HG02763 (cell line): ENCODE data around the gene BNIP5.

Source experiments
- ATAC-seq: cut with Tn5 transposase; IDR thresholded peaks from one replicate; pipeline ENCODE4 v1.9.1; 2021; ENCODE audit warnings: mild to moderate bottlenecking, moderate library complexity; ENCODE audit not compliant: unreplicated experiment

Gene BNIP5

DNA sequence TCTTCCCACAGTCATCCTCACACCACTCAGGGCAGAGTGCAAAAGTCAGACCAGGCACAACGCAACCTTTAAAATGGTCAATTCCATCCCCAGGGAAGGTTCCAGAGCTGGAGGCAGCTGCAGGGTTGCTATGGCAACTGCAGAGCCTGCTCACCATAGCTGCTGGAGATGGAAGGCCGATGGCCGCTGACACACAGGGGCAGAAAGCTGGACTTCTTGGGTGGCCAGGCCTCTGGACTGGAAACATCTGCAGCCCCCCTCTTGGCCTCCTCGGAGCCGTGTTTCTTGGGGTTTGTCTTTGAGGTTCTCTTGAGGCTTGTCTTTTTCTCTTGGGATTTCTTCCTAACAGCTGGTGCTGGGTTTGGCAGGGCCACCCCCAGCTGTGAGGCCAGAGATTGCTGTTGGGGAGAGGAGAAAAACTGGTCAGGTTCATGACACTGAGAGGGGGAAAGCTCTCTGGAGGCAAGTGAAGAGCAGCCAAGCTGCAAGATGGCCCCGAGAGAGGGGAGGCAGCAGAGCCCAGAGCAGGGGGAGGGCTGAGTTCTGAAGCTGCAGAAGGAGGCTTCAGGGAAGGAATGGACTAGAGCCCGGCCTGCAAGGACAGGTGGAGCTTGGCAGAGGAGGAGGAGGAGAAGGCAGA lies 10.2 kb downstream of the BNIP5 start:
- no peak for ATAC-seq

DNA sequence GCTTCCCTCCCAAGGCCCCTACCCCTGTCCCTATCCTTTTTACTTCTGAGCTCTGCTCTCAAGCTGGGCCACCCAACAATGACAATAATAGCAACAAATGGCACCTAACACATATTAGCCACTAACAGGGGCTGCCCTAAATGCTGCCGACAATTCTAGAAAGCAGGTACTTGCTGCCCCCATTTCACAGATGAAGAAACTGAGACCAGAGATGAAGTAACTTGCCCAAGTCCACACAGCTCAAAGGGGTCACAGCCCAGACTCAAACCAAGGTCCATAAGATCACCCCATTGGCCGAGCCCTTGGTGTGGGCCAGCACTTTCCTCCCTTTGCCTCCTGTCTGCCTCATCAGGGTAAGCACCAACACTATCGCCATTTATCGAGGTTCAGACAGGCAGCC lies 12.0 kb downstream of the BNIP5 start:
- ATAC-seq: no peak

DNA sequence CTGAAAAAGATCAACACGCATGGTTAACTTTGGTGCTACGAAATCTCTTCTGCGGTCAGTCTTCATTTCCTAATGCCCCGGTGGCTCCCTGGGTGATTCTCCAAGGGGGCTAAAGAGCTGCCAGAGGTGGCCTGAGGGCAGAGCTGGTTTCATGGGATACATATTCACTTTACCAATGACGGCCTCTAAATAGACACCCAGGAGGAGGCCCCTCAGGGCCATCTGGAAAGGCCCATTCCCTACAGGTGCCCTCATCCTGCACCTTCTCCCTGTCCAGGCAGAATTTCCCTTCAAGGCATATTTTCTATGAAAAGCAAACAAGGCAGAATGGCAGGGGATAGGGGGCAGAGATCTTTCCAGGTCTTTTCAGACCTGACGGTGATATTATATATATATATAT lies 12.5 kb downstream of the BNIP5 start:
- ATAC-seq: no peak

DNA sequence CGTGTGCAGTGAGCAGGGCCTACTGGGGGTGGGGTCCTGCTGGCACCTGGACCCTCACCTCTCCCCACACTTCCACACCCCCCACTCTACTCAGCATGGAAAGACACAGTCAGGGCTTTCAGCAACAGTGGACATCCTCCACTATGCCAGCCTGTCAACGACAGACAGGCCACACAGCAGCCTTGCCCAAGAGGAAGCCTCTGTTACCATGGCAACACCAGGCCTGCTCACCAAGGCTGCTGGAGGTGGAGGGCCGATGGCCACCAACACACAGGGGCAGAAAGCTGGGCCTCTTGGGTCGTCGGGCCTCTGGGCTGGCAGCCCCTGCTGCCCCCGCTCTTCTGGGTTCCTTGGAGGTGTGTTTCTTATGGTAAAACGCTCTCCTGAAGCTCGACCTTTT lies 13.6 kb downstream of the BNIP5 start:
- no peak for ATAC-seq

DNA sequence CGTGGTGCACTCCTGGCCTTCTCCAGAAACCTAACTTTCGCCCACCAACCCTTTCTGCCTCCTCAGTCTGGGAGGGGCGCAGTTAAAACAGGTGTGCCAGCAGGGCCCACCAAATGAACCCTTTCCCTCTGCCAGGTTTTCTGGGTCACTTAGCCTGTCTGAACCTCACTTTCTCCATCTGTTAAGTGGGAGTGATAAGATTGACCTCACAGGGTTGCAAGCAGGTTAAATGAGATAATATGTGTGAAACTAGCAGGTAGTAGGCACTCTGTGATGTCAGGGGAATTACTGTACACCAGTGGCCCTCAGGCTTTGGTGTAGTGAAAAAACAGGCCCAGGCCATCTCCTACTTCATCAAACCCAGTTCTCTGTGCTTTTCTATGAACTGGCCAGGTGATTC lies 14.1 kb downstream of the BNIP5 start:
- no peak for ATAC-seq

DNA sequence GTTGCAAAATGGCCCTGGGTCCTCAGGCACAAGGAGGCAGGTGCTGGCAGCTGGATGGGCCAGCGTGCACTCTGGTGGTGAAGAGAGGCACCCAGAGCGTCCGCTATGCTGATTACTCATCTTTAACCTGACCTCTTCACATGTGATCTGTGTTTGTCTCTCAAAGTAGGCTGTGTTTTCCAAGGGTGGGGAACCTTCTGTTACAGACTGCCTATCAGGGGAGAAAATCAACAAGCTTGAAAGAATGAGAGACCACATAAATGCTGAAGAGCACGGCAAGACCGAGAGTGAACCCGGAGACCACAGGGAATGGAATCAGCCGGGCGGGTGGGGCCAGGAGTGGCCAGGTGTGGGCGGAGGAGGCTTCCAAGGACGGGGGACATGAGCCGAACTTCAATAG lies 16.2 kb downstream of the BNIP5 start:
- ATAC-seq: no peak

DNA sequence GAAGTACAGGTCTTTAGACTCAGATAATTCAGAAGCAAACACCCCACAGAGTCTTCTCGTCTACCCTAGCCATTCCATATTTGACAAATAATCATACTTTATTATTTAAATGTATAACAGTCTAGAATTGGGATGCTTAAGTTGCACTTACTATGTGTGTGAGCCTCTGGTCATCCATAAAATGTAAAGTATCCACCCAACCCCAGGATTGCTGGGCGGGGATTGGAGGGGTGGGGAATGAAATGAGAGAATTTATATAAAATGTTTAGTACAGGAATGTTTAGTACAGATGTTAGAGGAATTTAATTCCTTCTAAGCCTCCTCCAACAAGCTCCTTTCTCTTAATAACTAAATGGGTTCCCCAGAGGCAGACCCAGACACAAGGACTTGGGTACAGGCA lies 16.9 kb downstream of the BNIP5 start:
- ATAC-seq: no peak

DNA sequence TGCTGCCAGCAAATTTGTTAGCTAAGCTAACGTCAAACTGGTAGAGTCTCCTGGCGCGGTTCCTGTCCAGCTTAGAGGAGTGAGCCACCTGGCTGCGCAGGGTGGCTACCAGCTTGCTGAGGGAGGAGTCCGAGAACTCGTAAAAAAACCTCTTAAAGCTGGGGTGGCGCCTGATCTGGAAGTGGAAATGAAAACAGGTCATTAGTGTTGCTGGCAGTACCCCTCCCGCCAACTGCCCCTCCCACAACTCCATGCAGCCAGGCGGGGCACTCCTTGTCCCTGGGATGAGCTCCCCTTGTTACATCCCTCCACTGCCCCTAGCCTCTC lies 17.3 kb downstream of the BNIP5 start:
- no peak for ATAC-seq

DNA sequence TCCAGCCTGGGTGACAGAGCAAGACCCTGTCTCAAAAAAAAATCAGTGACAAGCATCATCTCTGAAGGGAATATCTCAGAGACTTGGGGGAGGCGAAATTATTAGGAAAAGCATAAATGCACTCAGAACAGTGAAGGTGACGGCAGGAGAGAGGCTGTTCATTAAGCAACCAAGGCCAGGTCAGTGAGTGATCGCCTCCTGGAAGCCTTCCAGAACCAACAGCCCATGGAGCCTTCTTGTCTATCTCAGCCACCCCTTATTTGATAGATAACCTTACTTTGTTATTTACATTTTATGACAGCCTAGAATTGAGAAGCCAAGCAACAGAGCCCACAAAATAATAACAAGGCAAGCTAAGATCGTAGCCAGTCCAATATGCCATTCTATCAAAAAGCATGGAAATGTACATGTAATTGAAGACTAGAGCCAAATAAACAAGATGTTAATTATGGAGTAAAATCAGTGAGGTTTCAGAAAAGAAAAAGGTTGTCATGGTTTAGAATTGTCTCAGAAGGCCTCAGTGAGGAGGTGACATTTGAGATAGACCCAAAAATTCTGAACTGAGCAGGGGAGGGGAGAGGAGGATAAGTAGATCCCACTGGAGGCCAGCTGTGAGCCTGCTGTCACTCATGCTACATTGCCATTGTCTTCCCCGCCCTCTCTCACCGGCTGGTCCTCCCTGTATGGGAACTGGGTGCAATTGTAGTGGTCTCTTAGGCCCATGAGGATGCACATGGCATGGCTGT lies 17.8 kb downstream of the BNIP5 start:
- no peak for ATAC-seq

DNA sequence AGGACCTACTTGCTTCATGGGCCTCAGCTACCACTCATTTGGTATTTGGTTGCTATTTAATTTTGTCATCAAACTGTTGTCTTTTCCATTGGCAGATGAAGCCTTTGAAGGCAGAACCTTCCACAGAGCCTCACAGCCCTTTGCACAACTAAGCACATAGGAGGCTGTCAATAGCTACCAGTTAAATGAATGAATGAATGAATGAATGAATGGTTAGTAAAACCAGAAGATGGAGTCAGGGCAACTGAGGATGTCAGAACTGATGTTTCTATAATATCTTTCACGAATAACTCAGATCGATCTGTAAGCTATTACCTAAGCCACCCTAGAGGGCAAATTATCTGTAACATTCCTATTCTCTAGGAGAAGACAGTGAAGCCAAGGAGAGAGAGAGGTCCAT lies 19.1 kb downstream of the BNIP5 start:
- ATAC-seq: no peak

DNA sequence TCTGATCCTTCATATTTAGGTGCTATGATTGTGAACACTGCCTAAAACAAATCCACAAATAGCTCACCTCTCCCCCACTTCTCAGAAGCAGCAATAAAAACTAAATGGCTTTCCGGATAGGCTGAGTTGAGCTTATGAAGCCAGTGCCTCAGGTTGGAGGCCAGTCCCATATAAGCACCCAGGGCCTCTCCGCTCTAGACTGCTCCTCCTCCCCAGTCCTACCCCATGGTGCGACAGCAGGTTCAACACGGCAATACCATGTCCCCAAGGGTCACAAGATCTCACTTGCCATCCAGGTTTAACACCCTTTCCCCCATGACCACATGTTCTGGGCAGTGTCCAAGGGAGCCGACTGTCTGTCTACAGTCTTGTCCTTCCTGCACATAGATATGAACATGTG lies 20.8 kb downstream of the BNIP5 start:
- no peak for ATAC-seq

DNA sequence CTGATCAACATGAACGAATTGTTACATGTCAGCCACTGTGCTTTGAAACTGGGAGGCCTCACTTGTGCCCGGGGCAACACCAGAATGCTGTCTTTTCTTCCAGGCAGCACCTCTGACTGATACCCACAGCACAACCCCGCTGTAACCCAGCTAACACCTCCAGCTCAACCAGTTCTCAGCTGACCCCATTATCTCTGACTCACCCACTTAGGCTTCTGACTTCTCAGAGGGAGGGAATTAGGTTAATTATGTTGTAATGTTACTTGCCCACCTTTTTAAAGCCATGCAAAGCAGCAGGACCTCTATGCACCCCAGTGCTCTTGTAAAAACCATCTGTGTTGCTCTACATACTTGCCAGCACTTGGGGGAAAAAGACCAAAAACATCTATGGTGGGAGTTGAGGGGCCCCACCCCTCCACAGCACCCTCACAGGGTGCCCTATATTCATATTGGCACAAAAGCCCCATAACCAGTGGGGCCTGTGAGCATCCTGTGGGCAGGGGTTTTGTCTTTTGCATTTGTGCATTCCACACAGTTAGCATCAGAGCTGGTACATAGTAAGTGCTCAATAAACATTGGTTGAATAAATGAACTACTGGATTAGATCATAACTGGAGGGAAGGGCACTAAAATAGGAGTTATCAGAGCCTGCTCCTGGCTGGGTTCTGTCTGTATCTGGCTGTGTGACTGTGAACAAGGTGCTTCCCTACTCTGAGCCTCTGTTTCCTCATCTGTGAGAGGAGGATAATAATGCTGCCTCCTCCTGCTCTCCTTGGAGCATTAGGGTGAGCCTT lies 22.3 kb downstream of the BNIP5 start:
- ATAC-seq: no peak

DNA sequence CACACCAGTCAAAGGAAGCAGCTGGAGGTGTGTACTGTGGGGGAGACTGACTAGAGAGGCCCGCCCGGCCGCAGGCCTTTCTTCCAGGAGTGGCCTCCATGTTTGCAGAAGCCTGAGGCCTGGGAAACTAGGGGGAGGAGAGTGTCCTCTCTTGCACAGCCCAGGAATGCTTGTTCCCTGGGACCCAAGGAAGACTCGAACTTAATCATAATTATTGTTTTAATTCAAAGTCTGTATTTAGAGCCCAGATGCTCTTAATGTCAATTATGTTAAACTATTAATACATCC lies 23.1 kb downstream of the BNIP5 start:
- ATAC-seq: no peak

DNA sequence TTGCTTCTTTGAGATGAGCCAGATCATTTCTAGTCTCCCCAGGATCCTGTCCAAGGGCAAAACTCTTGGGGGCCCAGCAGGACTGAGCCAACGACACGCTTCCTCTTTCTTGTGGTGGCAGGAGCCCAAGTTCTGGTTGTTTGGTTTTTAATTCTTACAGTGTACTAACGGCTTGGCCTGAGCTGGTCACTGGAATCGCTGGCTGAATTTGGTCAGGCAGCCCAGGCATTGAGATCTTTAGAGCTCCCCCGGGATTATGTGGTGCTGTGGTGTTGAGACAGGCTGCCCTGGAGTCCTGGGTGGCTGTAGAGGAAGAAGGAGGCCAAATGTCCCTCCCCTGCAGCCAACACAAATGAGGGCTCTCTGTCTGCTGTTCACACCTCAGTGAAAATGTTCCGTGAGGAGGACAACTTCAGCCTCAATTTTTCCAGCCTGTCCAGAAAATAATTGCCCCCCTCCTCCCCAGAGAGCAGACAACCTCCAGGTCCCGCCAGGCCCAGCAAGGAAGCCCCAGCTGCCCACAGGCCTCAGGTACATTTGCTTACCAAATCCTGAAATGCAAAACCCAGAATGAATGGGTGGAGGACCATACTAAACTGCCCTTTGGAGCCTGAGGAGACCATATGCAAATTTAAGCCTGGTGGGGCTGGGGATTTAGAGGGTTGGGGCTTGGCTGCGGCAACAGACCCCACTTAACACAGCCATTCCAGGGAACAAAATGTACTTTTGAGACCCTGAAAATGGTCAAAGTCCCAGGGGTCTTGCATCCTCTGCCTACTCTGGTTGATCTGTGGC lies 23.6 kb downstream of the BNIP5 start:
- ATAC-seq: no peak

DNA sequence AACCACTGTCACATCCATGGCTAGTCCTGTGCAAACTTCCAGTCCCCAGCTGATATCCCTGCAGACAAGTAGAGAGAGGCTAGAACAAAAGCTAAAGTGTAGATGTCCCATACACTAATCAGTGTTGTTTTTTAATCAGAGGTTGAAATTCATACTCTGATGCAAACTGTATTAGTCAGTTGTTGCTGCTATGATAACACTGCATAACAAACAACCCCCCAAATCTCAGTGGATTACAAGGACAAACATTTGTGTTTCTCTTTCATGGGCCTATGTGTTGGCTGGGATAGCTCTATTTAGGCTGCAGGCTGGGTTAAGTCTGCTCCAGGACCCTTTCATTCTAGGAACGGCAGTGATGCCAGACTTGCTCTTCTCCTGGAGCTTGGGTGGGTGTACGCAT lies 26.8 kb downstream of the BNIP5 start:
- no peak for ATAC-seq

DNA sequence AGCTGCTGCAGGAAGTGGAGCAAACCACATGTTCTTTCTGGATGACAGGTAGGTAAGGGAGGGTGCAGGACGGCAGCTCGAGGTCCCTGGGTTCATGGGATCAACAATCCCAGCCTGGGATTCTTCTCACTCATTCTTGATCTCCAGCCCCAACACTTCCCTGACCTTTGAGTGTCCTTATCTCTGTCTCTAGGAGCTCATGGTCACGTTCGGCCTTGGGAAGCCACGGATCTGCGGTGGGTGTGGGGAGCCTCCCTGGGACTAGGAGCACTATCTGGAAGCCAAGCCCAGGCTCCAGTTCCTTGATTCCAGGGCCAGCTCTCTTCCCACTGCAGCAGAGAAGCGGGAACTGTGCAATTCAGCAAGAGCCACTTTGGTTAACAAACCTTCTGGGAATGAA lies 27.5 kb downstream of the BNIP5 start:
- no peak for ATAC-seq

DNA sequence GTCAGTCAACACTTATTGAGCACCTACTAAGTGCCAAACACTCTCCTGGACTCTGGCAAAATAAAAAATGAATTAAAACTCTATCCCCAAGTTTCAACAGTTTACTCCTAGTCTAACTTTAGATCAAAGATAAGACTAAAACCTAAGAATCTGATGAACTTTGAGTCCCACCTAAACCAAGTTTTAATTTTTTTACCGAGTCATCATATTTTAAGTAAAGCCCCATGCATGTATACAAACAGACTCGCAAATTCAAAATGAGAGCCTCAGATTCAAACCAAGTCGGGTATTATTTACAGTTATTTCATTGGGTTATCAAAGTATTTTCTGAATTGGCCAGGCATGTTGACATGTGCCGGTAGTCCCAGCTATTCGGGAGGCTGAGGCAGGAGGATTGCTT lies 28.2 kb downstream of the BNIP5 start:
- ATAC-seq: no peak

DNA sequence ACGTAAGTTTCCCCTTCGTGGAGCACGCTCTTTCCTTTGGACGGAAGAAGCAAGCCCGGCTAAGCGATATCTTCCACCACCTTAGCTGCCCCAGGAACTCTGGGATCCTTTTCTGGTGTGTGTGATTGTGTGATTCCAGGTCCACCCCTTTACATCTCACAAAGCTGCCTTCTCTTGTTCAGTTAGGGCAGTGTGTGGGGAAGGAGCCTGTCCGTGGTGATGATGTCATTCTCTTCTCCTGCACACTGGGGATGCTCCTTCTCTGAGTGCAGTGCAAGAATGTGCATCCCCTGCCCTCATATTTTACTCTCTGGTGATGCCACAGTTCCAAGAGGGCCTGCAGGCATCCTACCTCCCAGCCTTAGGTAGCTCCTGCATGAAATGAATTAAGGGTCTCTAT lies 30.3 kb downstream of the BNIP5 start:
- no peak for ATAC-seq

DNA sequence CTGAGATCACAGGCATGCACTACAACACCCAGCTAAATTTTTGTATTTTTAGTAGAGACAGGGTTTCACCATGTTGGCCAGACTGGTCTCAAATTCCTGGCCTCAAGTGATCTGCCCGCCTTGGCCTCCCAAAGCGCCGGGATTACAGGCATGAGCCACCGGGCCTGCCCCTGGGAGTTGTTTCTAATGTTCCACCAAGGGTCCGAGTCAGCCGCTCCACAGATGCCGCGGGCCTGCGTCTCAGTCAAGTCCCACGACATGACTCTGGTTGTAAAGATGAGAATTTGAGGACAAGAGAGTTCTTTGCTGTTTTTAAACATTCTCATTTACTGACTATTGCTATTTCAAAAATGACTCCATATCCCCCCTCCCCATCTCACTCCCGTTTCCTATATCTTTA lies 30.8 kb downstream of the BNIP5 start:
- ATAC-seq: no peak

DNA sequence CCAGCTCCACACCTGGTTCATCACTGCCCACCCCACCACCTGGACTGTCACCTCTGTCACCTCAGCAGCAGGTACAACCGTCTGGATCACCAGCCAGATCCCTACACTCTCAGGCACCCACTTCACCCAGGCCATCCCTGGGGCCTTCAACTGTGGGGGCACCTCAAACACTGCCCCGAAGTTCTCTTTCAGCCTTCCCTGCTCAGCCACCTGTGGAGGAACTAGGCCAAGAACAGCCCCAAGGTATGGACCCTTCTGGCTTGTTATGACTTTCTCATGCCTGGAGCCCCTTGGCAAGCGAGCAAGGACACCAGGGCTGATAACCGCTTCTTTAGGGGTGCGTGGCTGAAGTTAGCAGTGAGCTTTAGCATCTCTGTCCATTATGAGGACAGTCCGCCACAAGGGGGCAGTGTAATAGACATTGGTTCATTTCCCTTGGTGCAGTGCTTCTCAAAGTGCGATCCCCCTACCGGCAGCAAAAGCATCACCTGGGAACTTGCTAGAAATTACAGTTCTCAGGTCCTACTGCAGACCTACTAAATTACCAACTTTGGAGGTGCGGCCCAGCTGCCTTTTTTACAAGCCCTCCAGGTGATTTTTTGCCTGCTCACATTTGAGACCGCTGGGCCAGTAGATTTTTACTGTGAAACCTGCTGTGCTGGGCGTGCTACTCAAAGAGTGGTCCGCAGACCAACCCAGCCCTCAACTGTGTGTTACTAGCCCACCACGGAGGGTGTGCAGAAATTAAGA lies 34.3 kb downstream of the BNIP5 start:
- no peak for ATAC-seq

DNA sequence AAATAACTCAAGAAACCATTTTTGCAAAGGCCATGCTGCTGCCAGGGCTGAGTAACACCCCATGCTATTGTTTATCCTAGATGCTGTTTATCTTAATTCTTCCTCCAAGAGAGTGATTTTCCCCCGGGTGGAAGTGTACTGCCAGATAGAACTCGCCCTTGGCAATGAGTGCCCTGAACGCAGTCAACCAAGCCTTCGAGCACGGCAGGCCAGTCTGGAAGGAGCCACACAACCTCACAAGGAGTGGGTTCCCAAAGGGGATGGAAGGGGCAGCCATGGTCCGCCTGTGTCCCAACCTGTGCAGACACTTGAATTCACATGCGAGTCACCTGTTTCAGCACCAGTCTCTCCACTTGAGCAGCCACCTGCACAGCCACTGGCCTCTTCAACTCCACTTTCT lies 34.9 kb downstream of the BNIP5 start:
- no peak for ATAC-seq
